Measurements from ENCODE around the gene MAPK6.

DNA sequence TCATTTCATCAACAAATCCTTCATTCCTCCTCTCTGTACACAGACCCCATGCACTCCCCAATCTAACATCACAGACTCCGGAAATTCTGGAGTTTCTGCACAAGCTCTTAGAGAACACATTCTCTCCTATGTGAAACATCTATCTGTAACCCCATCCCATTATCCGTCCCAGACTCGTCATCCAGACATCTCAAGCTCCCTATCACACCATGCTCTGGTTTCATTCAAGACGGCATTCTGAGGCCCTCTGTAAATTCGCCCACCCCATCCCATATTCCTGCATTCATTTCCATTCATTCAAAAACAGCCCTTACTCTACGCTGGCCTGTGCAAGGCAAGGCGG, 48.0 kb upstream of the MAPK6 start:
- TF ChIP-seq, protein P1, sequence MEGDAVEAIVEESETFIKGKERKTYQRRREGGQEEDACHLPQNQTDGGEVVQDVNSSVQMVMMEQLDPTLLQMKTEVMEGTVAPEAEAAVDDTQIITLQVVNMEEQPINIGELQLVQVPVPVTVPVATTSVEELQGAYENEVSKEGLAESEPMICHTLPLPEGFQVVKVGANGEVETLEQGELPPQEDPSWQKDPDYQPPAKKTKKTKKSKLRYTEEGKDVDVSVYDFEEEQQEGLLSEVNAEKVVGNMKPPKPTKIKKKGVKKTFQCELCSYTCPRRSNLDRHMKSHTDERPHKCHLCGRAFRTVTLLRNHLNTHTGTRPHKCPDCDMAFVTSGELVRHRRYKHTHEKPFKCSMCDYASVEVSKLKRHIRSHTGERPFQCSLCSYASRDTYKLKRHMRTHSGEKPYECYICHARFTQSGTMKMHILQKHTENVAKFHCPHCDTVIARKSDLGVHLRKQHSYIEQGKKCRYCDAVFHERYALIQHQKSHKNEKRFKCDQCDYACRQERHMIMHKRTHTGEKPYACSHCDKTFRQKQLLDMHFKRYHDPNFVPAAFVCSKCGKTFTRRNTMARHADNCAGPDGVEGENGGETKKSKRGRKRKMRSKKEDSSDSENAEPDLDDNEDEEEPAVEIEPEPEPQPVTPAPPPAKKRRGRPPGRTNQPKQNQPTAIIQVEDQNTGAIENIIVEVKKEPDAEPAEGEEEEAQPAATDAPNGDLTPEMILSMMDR (conservative IDR thresholded peaks at IDR 0.05 in 1 of 2, IDR thresholded peaks at IDR 0.05 in 1 of 2; ENCODE audit: extremely low read depth in 1 of 2, insufficient read depth in 1 of 2, low read depth in 1 of 2, low read length in 2 of 2), result no peak
- TF ChIP-seq EZH2 (IDR thresholded peaks at IDR 0.05; ENCODE audit: borderline replicate concordance, low read length), result no peak

Data from mammary epithelial cell (primary cell).